Adrenal gland (tissue), 12 donors: Measurements from ENCODE around the gene PER3. TPM values are rescaled to one million over a fixed set of nuclear protein-coding genes. Genes with fewer than 3 reads are reported as not detected.

Experiments used
- DNase-seq, 7 donors: peaks; one replicate each; pipeline ENCODE4 v3.0.0-alpha.2; 2019 to 2020
- H3K27ac ChIP-seq, 5 donors: fragments of 200-600 bp; sonication (generic) in 4 of 5; 1 replicate in 3 of 5; 2 replicates in 2 of 5; pipeline versions ENCODE4 v1.5.1 to v1.8.0; 2016 to 2020; ENCODE audit warnings: mild to moderate bottlenecking in 1 of 5
- H3K27me3 ChIP-seq: fragments of 200-600 bp; 2 replicates; pipeline ENCODE4 v1.8.0; 2021
- H3K36me3 ChIP-seq, 2 donors: fragments of 200-600 bp; replicated peaks in 1 of 2; 1 replicate in 1 of 2; 2 replicates in 1 of 2; pipeline versions ENCODE4 v1.5.1 to v1.8.0; 2018 to 2022
- H3K4me1 ChIP-seq, 2 donors: fragments of 200-600 bp; replicated peaks in 1 of 2; 1 replicate in 1 of 2; 2 replicates in 1 of 2; pipeline versions ENCODE4 v1.5.1 to v1.8.0; 2018 to 2021
- H3K4me3 ChIP-seq, 4 donors: fragments of 200-600 bp; sonication (generic) in 3 of 4; one replicate each; pipeline ENCODE4 v1.5.1; 2016 to 2018
- H3K9me3 ChIP-seq, 3 donors: fragments of 200-600 bp; sonication (generic) in 1 of 3; replicated peaks in 1 of 3; 1 replicate in 2 of 3; 2 replicates in 1 of 3; pipeline versions ENCODE4 v1.5.1 to v1.8.0; 2016 to 2021
- POLR2A ChIP-seq, 2 donors: fragments of 450-650 bp; IDR thresholded peaks; one replicate each; pipeline ENCODE4 v1.6.1; 2017; ENCODE audit warnings: antibody characterized with exemption in 2 of 2, mild to moderate bottlenecking in 2 of 2, moderate library complexity in 1 of 2
- WGBS, 4 donors: extraction: QIAGEN DNeasy Blood & Tissue Kit in 2 of 4; methylation state at CpG; one replicate each; pipeline versions ENCODE4 v1.1.5 to v1.1.7; 2013 to 2017; 5-methylcytosine and 5-hydroxymethylcytosine counted together
- intact Hi-C, 2 donors: fragments of 100-400 bp; cut with DNase I; formaldehyde crosslinking; loops; one replicate each; pipeline versions ENCODE4 v1.14.1 to v1.15.0; 2022 to 2023
- polyA plus RNA-seq, 3 donors: library from polyadenylated mRNA; stranded (reverse); fragments of 200-250 nt in 2 of 3; fragments of 350-450 nt in 1 of 3; fragmentation: Illumina TruSeq in 1 of 3; extraction: RNeasy Lipid Tissue Mini Kit (QIAGEN cat#74804) in 1 of 3; gene quantifications; one replicate each; pipeline ENCODE4 v1.2.3, GENCODE V29; 2013 to 2014
- total RNA-seq, 9 donors: library from RNA; depleted of rRNA in 4 of 9; stranded (reverse); fragments of >200 nt in 4 of 9; fragments of 120-200 nt in 1 of 9; fragmentation: NEBNext Ultra II Directional in 1 of 9; extraction: Animal tissue kit (Norgen Biotek cat#: 25700) in 1 of 9; gene quantifications; one replicate each; pipeline versions ENCODE4 v1.1.0 to v1.2.4, GENCODE V29; 2013 to 2023
- TF ChIP-seq, protein P1 (sequence below), 6 experiments: fragments of 450-650 bp in 4 of 6; fragments of 200-600 bp in 2 of 6; sonication (generic) in 1 of 6; IDR thresholded peaks; 1 replicate in 5 of 6; 2 replicates in 1 of 6; pipeline versions ENCODE4 v1.5.1 to v1.8.0; 2016 to 2021; ENCODE audit warnings: antibody characterized with exemption in 6 of 6, mild to moderate bottlenecking in 2 of 6, moderate library complexity in 1 of 6
- donor health status: healthy with polysubstance abuse.
- donor health status: Bipolar disorder and iron deficiency.
- donor health status: DM: yes; HTN: yes; CAD: no.
- donor health status: DM: no; HTN: no; CAD: no.
- donor health status: DM: no; HTN: no; CAD: no.
- donor health status: DM: yes; HTN: yes; CAD: no.

Gene PER3
- total and polyA plus RNA-seq, 12 donors: 8.8 to 29.0 (median 16.9) TPM

DNA sequence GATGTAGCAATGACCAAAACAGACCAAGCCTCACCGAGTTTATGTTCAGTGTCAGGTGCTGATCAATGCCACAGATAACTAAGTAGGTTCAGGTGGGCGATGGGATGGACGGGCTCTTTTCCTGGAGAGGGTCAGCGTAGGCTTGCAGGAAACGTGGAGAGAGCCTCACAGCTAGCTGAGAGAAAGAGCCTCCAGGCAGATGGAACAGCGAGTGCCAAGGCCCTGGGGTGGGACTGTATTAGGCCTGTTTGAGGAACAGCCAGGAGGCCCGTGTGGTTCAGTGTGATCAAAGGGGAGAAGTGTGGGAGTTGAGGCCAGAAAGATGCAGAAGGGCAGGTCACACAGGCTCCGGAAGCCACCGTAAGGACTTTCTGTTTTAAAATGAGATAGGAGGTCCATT lies 76.0 kb downstream of the PER3 start:
- Histone ChIP-seq H3K9me3 (no peaks in the 10 kb centered on the region), H3K27me3 (no peaks in the 10 kb centered on the region), H3K27ac (no peak overlapping the region), H3K36me3 (no peaks in the 10 kb centered on the region), H3K4me3 (no peak overlapping the region), H3K4me1 (no peaks in the 10 kb centered on the region)
- intact Hi-C loops: no loop called here
- TF ChIP-seq POLR2A (IDR thresholded peaks at IDR 0.05): no peak
- TF ChIP-seq, protein P1, sequence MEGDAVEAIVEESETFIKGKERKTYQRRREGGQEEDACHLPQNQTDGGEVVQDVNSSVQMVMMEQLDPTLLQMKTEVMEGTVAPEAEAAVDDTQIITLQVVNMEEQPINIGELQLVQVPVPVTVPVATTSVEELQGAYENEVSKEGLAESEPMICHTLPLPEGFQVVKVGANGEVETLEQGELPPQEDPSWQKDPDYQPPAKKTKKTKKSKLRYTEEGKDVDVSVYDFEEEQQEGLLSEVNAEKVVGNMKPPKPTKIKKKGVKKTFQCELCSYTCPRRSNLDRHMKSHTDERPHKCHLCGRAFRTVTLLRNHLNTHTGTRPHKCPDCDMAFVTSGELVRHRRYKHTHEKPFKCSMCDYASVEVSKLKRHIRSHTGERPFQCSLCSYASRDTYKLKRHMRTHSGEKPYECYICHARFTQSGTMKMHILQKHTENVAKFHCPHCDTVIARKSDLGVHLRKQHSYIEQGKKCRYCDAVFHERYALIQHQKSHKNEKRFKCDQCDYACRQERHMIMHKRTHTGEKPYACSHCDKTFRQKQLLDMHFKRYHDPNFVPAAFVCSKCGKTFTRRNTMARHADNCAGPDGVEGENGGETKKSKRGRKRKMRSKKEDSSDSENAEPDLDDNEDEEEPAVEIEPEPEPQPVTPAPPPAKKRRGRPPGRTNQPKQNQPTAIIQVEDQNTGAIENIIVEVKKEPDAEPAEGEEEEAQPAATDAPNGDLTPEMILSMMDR (IDR thresholded peaks at IDR 0.05): no peak
- WGBS, 4 donors: 84 to 91% (median 88%) methylated on average over 9 of the region's 9 CpGs
- DNase-seq: no peak

DNA sequence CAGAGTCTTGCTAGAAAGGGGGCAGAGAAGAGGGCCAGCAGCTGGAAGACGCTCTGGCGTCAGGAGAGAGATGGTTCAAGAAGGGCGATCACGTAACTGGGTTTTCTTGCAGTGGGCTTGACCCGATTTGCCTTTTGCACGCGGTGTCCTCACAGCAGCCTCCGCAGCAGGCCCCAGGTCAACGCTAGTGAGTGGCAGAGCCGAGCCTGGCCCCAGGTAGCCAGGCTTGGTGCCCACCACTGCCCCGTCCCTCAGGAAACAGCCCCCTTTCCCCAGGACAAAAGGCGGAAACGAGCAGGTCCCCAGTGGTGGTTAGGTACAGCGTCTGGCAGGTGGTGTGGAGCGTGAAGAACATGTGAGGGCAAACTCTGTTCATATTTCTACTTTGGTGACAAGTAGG lies 77.4 kb downstream of the PER3 start:
- Histone ChIP-seq H3K4me1 (no peaks in the 10 kb centered on the region), H3K36me3 (no peaks in the 10 kb centered on the region), H3K9me3 (no peaks in the 10 kb centered on the region), H3K27me3 (no peaks in the 10 kb centered on the region), H3K4me3 (no peak overlapping the region), H3K27ac (no peak overlapping the region)
- DNase-seq: no peak
- intact Hi-C loops: no loop called here
- 89 to 97% (median 95%) methylated on average over 14 to 15 of the region's 15 CpGs for WGBS, 4 donors
- no peak for TF ChIP-seq POLR2A (IDR thresholded peaks at IDR 0.05)

DNA sequence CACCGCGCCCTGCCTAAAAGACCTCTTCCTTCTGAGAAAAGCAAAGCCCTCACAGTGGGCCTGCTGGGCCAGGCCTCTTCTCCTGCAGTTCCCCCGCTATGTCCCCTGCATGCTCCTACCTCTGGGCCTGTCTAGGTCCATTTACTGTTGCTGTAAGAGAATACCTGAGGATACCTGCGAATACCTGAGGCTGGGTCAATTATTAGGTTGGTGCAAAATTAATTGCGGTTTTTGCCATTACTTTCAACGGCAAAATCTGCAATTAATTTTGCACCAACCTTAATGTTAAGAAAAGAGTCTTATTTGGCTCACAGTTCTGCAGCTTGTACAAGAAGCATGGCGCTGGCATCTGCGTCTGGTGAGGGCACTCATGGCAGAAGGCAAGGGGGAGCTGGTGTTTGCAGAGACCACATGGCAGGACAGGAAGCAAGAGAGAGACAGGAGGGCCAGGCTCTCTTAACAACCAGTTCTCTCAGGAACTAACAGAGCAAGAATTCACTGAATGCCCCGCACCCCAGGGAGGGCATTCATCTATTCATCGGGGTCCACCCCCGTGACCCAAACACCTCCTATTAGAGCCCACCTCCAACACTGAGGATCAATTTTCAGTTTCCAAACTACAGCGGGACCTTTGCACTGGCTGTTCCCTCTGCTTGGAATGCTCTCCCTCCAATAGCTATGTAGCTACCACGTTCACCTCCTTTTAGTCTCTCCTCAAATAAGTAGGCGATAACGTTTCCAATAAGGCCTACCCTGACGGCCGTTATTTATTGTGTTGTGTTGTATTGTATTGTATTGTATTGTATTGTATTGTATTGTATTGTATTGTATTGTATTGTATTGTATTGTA lies 78.3 kb downstream of the PER3 start:
- TF ChIP-seq POLR2A (IDR thresholded peaks at IDR 0.05): no peak
- TF ChIP-seq, protein P1 (IDR thresholded peaks at IDR 0.05): no peak
- Histone ChIP-seq H3K9me3 (no peaks in the 10 kb centered on the region), H3K4me1 (no peaks in the 10 kb centered on the region), H3K27ac (no peak overlapping the region), H3K27me3 (no peaks in the 10 kb centered on the region), H3K4me3 (no peak overlapping the region), H3K36me3 (no peaks in the 10 kb centered on the region)
- intact Hi-C loops: no loop called here
- DNase-seq: no peak
- WGBS, 4 donors: 89 to 92% (median 91%) methylated on average over 17 of the region's 17 CpGs

DNA sequence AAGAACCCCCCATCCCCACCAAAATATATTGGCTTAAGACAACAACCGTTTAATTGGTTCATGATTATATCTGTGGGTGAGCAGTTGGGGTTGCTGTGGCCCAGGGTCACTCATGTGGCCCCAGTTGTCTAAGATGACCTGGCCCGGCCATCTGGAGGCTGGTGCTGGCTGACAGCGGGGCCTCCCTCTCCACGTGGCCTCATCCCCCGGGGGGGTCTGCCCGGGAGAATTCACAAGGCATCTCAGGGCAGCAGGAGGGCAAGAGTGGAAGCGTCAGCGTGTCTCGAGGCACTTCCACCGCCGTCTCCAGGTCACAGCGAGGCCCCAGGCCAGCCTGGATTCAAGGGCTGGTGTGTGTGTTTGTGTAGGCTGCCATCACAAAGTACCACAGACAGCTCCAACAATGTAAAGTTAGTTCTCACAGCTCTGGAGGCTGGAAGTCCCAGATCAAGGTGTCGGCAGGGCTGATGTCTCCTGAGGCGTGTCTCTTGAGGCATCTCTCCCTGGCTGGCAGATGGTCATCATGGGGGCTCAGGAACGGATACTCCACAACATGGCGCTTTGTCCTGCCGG lies 79.8 kb downstream of the PER3 start:
- Histone ChIP-seq H3K4me1 (no peaks in the 10 kb centered on the region), H3K27ac (no peak overlapping the region), H3K9me3 (no peaks in the 10 kb centered on the region), H3K27me3 (no peaks in the 10 kb centered on the region), H3K4me3 (no peak overlapping the region), H3K36me3 (no peaks in the 10 kb centered on the region)
- intact Hi-C loops: no loop called here
- WGBS, 4 donors: 64 to 76% (median 67%) methylated on average over 8 to 17 of the region's 17 CpGs
- TF ChIP-seq, protein P1 (IDR thresholded peaks at IDR 0.05): no peak
- no peak for TF ChIP-seq POLR2A (IDR thresholded peaks at IDR 0.05)
- DNase-seq: no peak
